ENCODE data around the gene CDC45.

The CDC45 gene

GRCh38 chr22:19497245-19497644, 17.5 kb downstream of the CDC45 start:
- DNase-seq: no peak

GRCh38 chr22:19498154-19498865, 18.6 kb downstream of the CDC45 start:
- no peak for DNase-seq

DNA sequence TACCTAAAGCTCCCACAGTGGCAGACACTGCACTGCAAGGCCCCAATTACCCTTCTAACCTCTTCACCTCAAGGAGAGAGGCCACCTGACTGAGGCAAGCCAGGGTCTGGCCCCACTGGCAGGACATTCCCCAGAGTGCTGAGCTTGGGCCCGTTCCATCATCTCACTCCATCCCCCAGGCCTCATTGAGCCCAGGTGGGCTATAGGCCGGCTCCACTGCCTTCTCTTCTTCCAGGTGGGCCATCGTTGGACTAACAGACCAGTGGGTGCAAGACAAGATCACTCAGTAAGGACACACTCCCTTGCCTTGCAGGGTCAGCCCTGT, 19.1 kb downstream of the CDC45 start:
- no peak for DNase-seq

DNA sequence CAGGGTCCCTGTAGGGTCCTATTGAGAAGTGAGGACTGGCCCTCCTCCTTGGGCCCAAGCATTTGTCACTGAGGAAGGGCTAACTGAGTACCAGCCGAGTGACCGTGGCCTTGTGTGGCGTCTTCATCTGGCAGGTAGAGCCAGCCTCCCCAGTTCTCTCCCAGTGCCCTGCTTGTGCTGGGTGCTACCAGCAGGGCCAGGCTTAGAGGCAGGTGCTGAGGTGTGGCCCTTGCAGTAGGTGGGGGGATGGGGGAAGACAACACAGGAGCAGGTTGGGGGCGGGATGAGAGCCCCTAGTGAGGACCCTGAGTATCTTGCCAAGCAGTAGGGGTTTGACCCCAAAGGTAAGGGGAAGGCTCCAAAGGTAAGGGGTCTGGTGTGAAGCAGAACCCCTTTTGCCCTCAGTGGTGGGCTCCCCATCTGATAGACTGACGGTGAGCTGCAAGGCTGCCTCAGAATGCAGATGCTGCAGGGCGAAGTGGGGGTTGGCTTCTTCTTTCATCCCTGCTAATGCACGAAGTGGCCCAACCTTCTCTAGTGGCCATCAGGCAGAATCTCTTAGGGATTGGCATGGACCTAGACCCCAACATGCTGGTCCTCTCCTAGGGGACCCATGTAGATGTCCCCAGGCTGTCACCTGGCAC, 19.6 kb downstream of the CDC45 start:
- no peak for DNase-seq

DNA sequence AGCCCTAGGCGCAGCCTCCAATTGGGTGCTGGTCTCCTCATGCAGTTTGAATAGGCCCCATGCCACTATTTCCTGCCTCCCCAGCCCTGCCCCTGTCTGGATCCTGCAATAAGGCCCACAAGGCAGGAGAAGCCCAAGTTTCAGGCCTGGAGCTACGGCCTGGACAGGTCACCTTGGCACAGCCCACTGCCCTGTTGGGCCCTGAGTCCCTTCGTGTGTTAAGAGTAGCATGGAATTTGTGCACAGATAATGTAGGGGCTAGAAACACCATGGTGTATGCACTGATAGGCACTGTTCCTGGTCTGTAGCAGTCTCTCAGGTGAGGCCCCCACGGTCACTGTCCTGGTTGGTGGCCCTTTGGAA, 20.1 kb downstream of the CDC45 start:
- DNase-seq: no peak

- DNase-seq: no peak
Measured at GRCh38 chr22:19501897-19502447, 22.3 kb downstream of the CDC45 start.

DNA sequence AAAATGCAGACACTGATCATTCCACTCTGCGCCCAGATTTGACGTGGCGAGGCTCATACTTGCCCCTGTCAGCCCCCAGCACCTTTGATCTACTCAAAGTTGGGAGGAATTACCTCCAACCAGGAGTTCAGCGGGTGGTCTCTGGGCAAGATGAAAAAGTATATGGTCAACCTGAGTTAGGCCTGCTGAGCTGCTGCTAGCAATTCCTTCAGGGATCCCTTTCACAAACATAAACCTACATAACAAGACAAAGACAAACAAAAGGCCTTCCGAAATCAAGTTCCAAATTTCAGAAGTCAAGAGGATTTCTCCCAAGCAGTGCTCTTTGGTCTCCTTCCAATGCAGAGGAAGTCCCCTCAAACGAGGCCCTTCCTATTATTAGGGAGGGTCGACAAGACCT, 23.6 kb downstream of the CDC45 start:
- DNase-seq: no peak

DNA sequence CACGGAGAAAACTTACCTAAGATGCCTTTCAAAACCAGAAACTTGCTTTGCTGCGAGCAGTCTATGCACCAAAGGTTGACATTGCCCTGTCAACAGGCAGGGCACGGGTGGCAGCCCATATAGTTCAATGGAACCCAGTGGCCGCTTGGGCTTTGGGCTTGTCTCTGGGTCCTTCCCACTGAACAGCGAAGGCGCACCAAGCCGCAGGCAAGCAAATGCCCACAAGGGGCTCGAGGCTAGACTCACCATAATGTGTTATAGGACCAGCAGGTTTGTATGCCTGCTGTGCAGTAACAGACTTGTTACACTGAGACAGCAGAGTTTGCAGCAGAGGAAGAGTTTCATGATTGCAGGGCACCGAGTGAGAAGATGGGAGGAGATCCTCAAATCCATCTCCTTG, 24.1 kb downstream of the CDC45 start:
- DNase-seq: no peak

GRCh38 chr22:19504900-19505734, 25.4 kb downstream of the CDC45 start:
- DNase-seq: no peak

DNA sequence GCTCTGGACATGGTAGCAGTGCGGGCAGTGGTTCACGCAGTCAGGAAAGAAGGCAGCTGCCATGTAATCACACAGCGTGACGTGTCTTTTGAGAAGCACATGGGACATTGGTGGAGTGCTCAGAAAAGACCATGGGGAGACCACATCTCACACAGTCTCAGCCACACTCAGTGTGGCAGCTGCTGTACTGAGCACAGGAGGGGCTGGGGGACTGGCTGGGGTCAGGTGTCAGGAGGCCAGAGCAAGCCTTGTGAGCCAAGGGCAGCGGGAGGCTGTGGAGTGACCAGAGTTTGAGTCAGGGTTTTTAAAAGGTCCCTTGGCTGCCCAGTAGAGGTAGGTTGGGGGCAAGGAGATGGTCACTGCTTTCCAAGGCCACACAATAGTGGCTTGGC, 26.0 kb downstream of the CDC45 start:
- DNase-seq: no peak

GRCh38 chr22:19506212-19506611, 26.5 kb downstream of the CDC45 start:
- no peak for DNase-seq

DNA sequence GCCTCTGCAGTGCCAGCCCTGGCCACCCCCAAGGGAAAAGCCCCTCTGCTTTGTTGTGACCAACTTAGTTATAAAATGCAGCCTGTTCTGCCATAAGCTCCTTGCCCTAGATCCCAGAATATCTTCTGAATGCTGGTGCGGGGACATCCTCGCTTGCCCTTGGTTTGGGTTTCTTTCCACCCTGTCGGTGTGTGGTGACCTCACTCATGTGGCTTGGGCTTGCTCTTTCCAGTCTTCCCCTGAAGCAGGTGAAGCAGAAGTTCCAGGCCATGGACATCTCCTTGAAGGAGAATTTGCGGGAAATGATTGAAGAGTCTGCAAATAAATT, 27.8 kb downstream of the CDC45 start:
- DNase-seq: no peak

DNA sequence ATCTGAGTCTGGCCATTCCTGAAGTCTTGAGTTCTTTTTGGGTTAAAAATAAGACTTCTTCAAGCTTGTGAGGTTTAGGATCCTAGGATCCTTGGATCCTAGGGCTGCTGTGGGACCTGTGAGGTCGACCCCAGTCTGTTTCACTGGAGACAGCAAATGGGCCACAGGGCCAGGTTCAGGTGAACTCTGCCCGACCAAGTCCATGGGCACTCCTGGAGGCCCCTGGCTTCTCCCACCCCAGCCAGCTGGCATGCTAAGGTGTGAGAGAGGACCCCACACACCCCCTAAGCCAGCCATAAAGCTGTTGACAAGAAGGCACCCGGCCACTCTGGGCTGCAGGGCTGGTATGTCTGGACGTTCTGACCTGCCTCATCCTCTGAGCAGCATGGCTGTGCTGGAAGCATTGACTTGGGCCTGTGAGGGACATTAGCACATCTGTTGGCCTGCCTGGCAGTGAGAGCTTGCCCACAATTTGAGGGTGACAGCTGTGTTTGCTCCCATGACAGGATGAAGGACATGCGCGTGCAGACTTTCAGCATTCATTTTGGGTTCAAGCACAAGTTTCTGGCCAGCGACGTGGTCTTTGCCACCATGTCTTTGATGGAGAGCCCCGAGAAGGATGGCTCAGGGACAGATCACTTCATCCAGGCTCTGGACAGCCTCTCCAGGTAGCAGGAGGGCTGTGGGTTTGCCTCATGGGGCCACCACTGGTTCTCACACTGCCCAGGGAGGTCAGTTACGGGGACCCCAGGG, 28.5 kb downstream of the CDC45 start:
- no peak for DNase-seq

DNA sequence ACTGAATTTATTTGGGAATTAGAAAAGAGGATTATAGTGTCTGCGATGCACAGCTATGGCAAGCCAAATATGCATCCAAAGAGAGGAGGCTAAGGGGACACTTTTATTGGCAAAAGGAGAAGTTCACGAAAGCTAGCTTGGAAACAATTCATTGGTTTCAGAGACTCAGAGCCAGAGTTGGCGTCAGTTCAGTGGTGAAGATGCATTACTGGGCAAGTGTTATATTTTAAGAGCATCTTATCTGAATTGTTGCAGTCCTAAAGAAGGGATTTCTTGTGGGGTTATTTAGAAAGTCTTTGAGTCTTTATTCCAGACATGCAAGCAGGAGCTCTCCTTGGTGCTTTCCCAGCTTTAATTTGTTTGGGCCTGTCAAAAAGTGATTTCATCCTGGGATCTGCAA, 29.5 kb downstream of the CDC45 start:
- no peak for DNase-seq

GRCh38 chr22:19509923-19510322, 30.2 kb downstream of the CDC45 start:
- no peak for DNase-seq

- no peak for DNase-seq
Measured at GRCh38 chr22:19510919-19511341, 31.2 kb downstream of the CDC45 start.

DNA sequence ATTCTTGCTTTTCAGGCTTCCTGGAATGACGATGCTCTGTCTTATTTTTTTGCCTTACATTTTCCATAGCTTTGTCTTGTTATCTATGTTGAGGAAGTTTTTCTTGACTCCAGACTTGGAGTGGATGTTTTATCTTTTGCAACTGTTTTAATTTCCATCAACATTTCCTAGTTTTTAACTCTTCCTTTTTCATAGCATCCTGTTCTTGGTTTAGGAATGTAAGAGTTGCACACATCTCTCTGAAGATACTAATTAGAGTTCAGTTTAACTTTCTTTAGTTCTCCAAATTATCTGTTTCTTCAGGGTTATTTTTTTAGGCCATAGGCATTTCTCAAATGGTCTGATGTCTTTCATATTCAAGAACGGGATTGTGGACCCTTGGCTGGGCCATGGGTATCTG, 34.1 kb downstream of the CDC45 start:
- DNase-seq: no peak

DNA sequence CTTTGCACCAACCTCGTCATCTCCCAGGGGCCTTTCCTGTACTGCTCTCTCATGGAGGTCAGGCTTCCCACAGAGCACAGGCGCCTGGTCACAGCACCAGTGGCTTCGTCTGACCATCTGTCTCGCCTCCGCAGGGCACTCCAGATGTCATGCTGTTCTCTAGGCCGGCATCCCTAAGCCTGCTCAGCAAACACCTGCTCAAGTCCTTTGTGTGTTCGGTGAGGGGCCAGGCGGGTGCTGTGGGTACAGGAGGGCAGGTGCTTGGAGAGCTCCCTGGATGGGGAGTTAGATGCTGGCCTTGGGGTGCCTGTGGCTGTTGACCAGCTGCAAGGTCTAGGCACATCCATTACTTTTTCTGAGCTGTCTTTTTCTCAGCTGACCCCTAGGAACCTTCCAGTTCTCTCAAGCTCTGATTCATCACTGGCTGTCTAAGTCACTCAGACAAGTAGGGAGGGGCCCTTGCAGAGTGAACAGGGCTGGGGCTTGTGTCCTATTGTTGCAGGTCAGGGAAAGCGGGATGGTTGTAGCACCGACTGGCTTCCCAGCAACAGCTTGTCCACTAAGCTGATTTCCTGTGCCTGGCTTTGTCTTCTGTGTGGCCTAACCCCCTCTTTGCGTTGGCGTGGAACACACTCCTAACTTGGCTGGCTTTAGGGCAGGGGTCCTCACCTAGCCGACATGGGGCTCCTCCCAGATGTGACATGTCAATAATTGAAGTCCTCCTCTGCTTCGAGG, 35.3 kb downstream of the CDC45 start:
- DNase-seq: no peak

- no peak for DNase-seq
Measured at GRCh38 chr22:19515654-19516377, 36.1 kb downstream of the CDC45 start.

- no peak for DNase-seq
Measured at GRCh38 chr22:19516378-19517170, 36.9 kb downstream of the CDC45 start.

DNA sequence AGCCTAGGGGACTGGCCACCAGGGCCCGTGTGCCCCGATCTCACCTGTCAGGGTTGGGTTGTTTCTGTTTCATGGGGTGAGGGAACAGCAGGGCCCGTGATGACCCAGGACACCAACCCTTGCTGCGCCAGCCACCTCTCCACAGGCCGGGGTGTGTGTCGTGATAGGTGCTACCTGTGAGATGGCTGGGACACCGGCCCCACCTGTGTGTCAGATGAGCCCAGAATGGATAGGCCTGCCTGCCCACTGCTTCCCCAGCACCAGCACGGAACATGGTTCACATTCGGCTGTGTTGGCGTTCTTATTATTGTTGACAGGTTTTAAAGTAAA, 37.4 kb downstream of the CDC45 start:
- DNase-seq: no peak

All from NCI-H748 treated with DMSO at 0.1 percent for 48 hours (cell line).